GM19395 (cell line): Measurements from ENCODE around the gene CC2D2A.

Experiments
- ATAC-seq: cut with Tn5 transposase; IDR thresholded peaks from one replicate; pipeline ENCODE4 v1.9.1; 2021; ENCODE audit warnings: mild to moderate bottlenecking, moderate library complexity; ENCODE audit not compliant: unreplicated experiment

CC2D2A gene

DNA sequence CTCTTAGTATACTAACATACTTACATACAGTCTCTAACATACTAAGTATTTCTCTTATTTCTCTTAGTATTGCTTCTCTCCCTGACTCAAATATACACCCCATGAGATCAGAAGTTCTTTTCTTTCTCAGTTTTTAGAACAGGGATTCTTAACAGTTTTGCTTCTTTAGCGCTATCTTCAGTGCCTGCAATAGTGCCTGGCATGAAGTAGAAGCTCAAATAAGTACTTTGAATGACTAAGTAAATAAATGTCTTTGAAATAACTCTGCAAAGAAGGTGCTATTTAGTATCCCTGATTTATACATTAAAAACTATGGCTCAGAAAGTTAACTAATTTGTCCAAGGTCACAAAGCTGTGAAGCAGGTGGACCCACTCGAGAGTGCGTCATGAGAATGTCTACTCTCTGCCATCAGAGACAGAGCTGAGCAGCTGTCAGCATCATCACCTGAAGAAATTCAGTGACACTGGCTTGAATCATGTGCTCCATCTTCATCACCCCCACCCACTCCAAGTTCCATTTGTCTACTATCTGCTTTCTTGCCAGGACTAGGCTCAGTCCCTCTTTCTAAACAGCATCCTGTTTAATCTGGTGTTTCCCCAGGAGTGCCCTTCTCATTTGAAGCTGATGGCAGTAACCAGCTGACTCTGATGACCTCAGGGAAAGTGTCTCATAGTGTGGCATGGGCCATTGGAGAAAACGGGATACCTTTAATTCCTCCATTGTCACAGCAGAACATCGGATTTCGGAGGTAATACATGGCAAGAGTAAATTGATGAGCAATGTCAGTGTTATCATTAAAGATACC lies 83.1 kb downstream of the CC2D2A start:
- no peak for ATAC-seq

DNA sequence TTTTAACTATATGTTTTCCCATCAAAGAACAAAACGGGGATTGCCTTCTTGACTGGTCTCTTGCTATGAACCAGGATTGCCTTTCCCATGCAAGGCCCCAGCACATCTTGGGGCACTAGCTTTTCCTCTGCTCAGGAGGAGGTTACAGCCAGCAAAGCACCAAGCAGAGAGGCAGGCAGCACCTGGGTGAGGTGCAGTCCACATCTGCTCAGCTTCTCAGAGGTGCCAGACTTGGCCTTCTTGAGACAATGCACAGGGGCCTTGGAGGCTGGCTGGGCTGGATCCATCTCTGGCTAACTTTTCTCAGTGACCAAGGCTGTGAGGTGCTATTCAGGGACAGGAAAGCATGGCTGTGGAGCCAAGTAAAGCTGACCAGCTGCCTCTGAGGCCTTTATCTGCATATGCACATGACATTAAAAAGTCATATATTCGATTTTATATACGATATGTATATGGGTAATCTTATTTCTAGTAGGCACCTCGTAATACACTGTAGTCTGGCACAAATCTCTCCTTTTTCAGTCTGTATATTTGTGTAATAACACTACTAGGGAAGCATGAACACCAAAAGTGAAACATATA lies 86.9 kb downstream of the CC2D2A start:
- no peak for ATAC-seq

DNA sequence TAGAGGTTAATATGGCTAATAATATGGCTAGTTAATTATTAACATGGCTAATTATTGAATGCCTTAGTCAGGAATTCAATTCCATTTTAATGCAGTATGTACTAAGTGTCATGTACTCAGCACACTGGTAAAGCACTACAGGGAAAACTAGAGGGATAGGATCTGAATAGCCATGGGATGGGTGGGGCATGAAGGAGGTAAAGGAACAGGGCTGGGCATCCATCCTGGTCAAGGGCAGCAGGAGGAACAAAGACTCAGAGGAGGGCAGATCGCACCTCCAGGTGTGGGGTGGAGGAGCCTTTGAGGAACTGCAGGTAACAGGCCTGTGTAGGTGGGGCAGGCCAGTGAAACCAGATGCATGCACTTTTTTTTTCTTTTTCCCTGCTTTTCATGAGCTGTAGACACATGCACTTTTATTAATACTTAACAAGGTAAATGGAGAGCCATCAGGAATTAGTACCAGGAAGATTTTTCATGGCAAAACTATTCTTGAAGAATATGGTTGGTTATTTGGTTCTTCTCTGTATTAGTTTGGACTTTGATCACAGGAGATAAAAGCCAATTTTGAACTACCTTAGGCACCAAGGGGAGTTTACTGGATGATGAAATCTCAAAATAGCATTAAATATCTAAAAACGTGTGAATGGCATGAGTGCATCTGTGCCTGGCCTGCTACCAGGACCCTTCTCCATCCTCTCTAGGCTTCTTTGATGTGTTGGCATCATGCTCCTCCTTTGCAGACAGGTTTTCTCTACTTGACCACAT lies 88.3 kb downstream of the CC2D2A start:
- ATAC-seq: no peak

DNA sequence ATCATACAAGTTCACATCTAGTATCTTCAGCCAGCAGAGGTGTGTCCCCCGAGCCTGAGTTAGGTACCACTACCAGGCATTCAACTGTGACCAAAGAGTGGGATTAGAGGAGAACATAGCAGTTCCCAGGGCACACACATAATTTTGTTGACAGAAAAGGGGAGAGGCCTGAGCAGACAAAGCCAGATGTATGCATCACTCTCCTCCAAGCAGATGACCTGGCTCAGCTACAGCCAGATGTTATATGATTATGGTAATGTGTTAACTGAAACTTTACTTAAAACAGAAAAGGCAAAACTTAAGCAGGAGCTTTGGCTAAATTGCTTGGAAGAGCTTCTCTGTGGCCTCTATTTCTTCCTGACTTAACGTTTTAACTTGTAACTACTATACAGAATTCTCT lies 88.9 kb downstream of the CC2D2A start:
- no peak for ATAC-seq

DNA sequence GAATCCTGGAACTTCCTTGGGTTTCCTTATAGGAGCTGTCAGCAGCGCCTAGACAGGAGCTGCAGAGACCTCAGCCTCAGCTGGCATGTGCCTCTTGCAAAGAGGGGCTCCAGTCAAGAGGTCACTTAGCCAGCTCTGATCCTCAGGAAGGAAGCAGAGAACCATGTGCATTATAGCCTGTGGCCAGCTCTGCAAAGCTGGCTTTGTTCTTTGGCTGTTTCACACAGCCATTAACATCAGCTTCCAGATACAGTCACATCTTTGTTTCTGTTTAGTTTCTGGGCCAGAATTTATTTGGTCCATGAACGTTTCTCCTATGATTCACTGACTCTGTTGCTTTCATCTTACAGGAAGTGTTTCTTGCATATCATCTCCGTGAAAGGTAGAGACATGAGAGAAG lies 92.4 kb downstream of the CC2D2A start:
- no peak for ATAC-seq

DNA sequence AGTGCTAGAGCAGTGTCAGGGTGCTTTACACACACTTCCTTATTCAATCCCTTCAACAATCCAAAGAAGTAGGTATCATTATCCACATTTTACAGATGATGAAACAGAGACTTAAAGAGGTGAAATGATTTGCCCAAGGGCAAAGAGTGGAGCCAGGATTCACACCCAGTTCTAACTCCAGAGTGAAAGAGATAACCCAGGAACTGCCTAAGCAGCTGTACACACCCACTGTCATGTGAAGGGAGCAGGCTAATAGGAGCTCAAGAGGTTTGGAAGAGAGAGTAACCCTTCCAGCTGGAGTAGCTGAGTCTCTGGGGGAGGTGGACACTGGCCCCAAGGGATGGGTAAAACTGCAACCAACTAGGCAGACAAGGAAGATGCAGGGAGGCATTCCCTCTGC lies 92.9 kb downstream of the CC2D2A start:
- no peak for ATAC-seq

DNA sequence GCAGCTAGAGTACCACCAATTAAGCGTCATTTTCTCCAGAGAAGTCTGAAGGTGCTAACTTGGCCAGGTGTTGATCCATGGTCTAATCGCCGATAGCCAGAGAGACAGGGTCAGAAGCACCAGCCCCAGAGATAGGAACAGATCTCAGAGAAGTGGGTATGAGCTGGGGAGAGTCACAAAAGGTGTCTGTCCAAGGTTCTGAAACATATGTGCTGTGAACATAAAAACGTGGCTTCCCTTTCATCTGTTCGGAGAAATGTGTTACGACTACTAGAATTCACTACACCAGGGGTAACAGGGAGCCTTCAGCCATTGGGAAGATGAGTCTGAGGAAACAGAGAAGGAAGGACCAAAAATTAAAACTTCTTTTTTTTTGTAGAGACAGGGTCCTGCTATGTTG lies 94.2 kb downstream of the CC2D2A start:
- no peak for ATAC-seq

DNA sequence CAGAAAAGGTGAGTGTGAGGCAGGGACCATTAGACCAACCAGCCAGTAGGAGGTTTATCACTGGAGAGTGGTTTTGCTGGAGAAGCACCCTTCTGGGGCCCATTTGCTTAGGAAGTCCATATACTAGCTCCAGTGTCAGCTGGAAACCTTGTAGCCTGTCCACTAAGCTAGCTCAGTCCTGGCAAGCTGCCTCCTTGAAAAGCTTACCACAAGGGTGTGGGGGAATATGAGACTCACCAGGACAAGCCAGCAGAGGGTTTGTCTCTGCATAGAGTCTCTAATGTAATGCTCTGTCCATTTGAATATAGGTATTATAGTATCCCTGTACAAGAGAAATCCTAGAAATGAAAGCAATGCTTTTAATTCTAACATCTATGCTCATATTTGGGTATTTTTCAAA lies 99.1 kb downstream of the CC2D2A start:
- no peak for ATAC-seq

DNA sequence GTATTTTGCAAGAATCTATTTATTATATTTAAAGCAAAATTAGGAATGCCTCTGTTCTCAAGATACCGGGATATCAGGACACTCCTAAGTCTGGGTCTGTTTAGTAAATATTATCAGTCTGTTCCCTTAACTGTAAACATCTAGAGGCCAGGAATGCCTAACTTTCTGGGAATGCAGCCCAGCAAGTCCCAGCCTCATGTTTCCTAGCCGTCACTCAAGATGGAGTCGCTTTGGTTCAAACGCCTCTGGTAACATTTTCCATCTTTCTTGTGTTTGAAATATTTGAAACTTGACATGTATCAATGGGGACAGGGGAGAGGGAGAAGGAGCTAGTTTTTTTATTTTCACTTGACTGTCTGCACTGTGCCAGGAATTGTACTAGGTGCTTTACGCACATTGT lies 100.1 kb downstream of the CC2D2A start:
- no peak for ATAC-seq

DNA sequence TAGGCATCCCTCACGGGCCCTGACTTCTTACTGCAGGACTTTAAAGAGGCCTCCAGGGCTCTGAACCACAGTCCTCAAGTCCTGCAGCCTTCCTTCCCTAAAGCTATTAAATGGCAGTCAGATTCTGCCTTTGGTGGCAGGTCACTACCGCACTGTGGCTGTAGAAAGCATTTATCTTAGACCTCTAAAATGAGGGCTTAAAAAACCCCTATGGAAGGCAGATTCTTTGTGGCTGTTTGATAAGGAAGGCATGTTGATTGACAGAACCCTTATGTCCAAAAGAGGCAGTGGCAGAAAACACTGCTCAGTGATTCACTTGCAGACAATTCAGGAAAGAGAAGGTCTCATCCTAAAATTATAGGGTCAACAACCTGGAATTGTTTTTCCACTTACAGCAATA lies 106.3 kb downstream of the CC2D2A start:
- no peak for ATAC-seq

DNA sequence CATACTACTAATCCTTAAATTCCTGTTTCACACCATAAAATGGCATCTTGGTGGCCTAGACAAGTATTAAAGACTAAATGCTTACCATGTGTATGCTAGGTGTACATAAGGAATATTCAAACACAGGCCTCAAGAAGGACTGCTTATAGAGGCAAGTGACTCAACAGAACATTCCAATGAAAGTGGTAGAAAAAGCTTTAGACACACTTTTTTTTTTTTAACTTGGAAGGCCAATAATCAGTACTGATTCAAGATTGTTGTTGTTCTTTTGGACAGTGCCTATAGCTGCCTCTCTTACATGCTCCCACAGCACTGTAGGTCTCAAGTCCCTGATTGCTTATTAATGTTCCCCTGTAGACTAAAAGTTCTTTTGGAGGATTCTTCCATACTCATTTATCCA lies 107.8 kb downstream of the CC2D2A start:
- ATAC-seq: no peak

DNA sequence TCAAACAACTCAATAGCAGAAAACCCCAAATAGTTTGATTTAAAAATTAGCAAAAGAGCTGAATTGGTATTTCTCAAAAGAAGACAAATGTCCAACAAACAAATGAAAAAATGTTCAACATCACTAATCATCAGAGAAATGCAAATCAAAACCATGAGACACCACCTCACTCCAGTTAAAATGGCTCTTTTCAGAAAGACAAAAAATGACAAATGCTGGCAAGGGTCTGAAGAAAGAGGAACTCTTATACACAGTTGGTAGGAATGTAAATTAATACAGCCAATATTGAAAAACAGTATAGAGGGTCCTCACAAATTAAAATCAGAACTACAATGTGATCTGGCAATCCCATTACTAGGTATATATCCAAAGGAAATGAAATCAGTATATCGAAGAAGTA lies 115.1 kb downstream of the CC2D2A start:
- no peak for ATAC-seq

DNA sequence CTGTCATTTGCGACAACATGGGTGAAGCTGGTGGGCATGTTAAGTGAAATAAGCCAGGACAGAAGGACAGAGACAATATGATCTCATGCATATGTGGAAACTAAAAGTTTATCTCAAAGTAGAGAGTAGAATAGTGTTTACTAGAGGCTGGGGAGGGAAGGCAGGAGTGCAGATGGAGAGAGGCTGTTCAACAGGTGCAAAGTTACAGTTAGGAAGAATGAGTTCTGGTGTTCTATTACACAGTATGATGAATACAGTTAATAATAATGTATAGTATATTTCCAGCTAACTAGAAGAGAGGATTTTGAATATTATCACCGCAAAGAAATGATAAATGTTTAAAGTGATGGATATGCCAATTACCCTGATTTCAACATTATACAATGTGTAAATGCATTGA lies 115.6 kb downstream of the CC2D2A start:
- no peak for ATAC-seq

DNA sequence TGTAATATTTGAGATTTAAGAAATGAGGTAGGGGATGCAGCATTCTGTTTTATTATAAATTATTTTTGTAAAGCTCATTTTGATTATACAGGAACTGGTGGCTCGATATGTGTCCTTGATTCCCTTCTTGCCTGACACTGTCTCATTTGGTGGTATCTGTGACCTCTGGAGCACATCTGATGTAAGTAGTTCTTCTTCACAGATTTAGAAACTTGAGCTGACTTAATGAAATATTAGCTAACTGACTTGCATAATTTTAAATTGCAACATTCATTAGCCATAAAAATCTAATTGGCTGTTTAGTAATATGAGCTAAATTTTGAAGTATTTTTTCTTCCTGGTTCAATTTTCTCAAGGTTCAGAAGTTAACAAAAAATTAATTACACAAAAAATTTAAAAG lies 116.4 kb downstream of the CC2D2A start:
- no peak for ATAC-seq

DNA sequence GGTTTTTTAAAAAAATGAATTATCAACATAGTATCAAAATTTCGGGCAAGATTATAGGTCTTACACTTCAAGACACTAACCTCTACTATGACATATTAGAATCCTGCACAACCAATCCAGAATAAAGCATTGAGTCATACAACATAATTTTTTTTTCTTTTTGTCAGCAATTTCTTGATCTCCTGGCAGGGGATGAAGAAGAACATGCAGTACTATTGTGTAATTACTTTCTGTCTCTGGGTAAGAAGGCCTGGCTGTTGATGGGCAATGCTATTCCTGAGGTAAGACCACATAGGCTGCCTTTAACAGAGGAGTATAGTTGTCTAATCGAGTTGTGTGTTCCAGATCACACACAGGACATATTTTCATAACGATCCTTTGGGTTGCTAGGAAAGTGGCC lies 118.0 kb downstream of the CC2D2A start:
- no peak for ATAC-seq

DNA sequence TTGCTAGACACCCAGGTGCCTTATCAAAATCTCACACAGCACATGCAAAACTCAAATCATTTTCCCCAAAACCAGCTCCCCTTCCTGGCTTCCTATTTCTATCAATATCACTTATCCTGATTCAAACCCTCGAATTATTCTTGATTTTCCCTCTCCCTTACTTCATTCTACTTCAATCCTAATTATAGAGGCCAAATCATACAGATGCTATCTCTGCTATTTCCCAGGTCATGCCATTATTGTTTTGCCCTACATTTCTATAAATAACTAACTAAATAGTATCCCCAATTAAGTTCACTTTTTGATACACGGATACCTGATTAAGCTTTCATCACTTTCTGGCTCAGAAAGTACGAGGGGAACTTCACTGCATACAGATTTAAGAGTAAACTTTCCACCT lies 123.1 kb downstream of the CC2D2A start:
- ATAC-seq: no peak

DNA sequence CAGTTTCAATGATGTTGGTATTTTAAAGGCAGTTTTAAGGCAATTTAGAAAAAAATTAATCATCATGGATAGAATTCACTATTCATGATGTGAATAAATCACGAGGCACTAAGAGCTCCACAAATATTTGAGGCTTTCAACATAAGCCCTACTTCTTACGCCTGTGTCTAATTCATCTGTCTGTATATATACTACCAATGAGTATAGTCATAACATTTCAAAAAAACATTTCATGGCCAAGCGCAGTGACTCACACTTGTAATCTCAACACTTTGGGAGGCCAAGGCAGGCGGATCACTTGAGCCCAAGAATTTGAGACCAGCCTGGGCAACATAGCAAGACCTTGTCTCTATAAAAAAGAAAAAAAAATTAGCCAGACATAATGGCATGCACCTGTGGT lies 129.0 kb downstream of the CC2D2A start:
- no peak for ATAC-seq

DNA sequence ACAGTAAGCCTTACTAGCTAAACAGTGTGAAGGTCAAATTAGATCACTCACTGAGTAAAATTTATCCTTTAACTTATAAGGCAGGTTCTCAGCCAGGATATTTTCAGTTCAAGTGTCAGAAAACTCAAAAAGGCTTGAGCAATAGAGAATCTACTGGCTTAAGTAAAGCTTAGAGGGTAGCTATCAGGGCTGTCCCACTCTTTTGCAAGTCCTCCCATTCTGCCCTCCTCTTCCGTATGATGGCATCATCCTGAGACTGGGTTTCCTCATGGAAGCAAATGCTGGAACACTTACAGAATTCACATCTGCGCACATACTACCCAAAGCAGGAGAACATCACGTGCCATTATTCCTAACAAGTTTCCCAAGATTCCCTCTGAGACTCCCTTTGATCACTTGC lies 130.5 kb downstream of the CC2D2A start:
- no peak for ATAC-seq

DNA sequence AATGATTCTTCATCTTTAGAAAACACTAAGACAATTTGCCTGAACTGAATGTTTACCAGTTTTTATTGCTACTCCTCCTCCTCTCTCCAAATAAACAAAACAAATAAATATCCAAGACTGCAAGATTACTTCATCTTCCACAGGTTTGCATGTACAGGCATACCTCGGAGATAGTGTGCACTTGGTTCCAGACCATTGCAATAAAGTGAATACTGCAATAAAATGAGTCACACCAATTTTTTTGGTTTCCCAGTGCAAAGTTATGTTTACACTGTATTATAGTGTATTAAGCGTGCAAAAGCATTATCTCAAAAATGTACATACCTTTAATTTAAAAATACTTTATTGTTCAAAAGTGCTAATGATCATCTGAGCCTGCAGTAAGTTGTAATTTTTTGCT lies 132.2 kb downstream of the CC2D2A start:
- no peak for ATAC-seq

DNA sequence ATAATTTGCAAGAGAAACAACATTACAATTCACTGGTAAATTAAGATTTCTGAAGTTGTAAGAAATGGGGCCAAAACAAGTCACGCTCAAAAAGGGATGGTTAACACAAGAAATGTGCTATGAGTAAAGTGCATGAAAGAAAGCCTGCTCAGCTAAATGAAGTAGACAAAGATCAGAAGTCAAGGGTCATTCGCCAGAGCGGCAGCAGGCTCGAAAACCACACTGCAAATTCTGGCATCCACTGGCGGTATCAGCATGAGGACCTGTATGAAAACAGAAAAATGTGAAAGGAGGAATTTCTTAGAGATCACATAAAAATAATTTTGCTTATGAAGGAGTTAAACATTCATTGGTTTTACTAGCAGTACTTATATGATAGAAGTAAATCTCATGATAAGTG lies 135.9 kb downstream of the CC2D2A start:
- ATAC-seq: no peak

DNA sequence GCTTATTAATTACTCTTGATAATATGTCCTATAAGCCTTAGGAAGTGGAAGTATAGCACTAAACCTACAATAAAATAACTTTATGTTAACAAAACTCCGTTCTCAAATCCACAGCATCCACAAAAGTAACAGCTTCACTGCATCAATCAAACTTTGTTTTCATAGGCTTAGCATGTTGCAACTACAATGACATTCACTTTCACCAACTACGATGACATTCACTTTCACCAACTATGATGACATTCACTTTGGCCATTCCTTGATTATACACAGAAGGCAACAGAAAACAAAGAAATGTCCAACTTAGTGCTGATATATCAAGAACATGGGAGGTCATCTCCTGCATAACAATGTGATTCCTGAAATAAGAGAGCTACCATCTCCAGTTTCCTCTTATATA lies 141.2 kb downstream of the CC2D2A start:
- ATAC-seq: no peak

DNA sequence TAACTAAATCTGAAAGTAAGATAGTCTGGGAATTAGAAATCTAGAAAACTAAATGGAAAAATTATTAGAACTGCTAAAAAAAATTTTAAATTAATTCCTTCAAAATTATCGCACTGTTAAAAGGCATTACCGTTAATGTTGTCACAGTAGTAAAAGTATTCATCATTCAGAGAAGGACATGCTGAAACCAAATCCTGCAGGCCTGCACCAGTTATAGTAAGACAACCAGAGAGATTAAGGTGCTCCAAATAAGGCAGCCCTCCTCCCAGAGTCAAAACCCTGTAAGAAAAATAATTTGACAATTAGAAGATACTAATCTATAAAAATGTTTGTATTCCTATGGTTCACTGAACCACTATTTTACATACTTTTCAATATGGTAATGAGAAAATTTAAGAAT lies 142.5 kb downstream of the CC2D2A start:
- ATAC-seq: no peak
